VCaP (cell line): Measurements from ENCODE around the gene RAI1.

Source experiments
- H3K27ac ChIP-seq: fragments of 450-650 bp; 2 replicates; pipeline ENCODE4 v1.5.1; 2017
- TF ChIP-seq, protein P1 (sequence below): fragments of 450-650 bp; conservative IDR thresholded peaks from 2 replicates; pipeline ENCODE4 v1.5.1; 2017; ENCODE audit warnings: mild to moderate bottlenecking, moderate library complexity

RAI1 gene

DNA sequence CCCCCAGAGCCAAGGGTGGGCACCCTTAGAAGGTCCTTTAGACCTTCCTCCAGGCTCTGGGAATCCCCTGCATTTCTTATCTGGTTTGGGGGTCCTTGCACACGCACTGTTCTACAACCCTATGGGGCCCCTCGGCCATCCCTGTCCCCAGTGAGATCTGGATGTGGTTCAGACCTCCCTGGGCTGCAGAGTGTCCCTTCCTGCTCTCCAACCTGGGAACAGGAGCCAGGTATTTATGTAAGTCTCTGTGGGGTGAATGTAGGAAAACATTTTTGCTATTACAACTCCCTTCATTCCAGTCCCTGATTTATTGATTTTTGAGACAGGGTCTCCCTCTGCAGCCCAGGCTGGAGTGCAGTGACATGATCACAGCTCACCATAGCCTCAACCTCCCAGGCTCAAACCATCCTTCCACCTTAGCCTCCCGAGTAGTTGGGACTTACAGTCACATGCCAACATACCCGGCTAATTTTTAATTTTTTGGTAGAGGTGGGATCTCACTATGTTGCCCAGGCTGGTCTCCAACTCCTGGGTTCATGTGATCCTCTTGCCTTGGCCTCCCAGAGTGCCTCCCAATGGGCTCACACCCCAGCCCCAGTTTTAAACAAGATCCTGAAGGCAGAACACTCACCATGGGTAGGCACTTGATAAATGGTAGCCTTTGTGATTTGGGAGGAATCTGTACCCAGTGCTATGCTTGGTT is 61.6 kb downstream of the RAI1 start:
- TF ChIP-seq, protein P1, sequence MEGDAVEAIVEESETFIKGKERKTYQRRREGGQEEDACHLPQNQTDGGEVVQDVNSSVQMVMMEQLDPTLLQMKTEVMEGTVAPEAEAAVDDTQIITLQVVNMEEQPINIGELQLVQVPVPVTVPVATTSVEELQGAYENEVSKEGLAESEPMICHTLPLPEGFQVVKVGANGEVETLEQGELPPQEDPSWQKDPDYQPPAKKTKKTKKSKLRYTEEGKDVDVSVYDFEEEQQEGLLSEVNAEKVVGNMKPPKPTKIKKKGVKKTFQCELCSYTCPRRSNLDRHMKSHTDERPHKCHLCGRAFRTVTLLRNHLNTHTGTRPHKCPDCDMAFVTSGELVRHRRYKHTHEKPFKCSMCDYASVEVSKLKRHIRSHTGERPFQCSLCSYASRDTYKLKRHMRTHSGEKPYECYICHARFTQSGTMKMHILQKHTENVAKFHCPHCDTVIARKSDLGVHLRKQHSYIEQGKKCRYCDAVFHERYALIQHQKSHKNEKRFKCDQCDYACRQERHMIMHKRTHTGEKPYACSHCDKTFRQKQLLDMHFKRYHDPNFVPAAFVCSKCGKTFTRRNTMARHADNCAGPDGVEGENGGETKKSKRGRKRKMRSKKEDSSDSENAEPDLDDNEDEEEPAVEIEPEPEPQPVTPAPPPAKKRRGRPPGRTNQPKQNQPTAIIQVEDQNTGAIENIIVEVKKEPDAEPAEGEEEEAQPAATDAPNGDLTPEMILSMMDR, result no peak
- no peak overlapping the region for H3K27ac ChIP-seq

DNA sequence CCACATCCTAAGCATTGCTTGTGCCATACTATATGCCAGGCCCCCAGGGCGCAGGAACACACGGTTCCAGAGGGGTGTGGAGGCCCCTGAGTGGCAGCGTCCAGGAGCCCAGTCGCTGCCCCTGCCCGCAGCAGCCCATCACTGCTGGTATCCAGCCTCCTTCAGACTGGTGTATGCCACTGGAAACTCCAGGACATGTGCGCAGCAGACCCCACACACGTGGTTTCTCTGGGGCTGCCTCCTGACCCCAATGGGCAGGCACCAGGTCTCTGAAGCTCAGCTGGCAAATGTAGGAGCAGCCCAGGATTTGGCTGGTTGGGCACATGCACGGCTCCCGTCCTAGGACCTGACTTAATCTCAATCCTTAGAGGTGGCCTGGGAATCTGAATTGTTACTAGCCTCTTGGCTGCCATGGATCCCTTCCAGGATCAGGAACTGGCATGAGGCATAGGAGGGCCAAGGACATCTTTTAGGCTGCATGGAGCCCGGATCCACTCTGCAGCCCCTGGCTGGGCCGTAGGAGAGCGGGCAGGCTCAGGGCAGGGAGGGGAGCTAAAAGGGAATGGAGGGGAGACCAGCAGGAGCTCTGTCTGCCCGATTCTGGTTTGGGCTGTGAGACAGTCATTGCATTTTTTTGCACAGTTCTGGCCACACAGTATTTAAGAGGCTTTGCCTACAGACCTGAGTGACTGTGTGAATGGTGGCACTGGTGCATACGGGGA is 62.3 kb downstream of the RAI1 start:
- TF ChIP-seq, protein P1, result no peak
- no peak overlapping the region for H3K27ac ChIP-seq

DNA sequence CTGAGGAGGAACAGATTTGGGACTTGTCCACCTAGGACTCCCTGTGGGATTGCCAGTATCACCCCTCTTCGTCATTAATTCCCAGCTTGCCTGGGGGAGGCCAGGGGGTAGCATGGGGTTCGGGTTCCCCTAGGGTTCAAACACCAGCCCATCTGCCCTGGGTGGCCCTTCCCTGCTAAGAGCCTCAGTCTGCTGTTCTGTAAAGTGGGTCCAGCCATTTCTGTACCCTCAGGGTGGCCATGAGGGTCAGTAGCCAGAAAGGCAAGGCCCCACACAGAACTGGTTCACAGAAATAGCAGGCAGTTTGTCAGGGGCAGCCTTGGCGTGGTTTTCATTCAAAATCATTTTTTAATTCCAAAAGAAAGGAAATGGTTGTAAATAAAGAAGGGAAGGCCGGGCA is 62.9 kb downstream of the RAI1 start:
- TF ChIP-seq, protein P1, result no peak
- H3K27ac ChIP-seq, result no peak overlapping the region

DNA sequence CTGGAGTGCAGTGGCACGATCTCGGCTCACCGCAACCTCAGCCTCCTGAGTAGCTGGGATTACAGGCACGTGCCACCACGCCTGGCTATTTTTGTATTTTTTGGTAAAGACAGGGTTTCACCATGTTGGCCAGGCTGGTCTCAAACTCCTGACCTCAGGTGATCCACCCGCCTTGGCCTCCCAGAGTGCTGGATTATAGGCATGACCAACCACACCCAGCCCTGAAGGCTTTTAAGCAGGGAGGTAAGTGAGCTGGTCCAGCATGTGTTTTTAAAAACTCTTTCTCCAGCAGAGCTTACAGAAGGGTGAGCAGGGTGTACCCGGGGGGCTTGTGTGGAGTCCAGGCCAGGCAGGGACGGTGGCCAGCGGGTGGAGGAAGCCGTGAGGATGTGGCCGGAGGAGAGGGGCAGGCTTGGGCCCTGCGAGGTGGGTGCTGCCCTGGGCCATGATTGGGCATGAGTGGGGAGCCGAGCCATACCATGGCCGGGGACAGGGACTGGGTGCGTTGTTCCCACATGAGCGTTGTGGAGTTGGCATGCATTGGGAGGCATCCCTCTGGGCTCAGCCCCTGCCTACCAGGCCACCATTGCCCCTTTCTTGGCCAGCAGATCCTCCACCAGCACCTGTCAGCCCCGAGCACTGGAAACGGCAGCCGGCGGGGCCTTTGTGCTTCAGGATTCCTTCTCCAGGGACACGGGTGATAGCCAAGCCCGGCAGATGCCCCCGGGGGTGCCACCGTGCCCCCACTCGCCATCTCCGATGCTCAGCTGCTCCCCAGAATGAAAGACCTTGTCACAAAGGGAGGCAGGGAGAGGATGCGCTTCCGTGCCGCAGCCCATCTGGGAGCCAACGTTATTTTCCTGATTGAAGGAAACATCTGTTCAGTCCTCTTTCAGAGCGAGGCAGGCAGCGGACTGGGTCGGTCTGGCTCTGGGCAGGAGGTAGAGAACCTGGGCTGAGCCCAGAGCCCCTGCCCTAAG is 64.5 kb downstream of the RAI1 start:
- TF ChIP-seq, protein P1, result no peak
- H3K27ac ChIP-seq, result no peak overlapping the region

DNA sequence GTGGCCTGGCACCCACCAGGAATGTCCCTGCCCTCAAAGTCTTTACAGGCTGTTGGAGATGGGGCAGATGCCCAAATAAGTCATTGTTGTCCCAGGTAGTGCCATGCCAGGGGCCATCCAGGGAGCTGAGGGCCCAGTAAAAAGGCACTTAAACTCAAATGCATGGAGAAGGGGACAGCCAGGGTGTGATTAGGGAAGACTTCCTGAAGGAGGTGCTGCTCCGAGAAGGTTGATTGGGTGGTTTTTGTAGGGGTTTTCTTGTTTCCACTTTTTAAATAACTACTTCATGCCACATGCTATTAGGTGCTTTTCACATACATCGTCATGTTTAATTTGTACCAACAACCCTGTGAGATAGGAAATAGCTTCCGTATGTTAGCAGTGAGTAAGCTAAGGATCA is 66.9 kb downstream of the RAI1 start:
- TF ChIP-seq, protein P1, result no peak
- no peak overlapping the region for H3K27ac ChIP-seq

DNA sequence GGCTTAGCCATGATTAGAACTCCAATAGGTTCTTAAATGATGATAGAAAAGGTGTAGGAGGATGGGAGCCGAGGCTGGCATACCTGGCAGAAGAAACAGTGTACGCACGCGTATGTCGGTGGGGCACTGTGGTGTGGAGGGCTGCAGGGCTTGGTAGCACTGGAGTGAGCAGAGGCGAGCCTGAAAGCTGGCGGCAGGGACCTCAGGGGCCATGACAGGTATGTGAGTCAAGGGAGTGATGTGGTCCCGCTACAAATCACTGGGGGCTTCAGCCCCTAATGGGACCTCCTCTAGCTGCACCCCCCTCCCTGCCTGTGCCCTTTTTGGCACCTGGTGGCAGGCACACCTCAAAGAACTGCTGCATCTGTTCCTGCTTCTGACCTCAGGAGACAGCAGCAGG is 67.3 kb downstream of the RAI1 start:
- TF ChIP-seq, protein P1, result no peak
- H3K27ac ChIP-seq, result no peak overlapping the region
